HG03342 (cell line): ENCODE data around the gene FAM193B.
A peak's percentile ranks its signal among the peaks of the same experiment; 100 is the strongest.

Experiments
- ATAC-seq: cut with Tn5 transposase; IDR thresholded peaks from one replicate; pipeline ENCODE4 v1.9.1; 2021; ENCODE audit warnings: mild to moderate bottlenecking, moderate library complexity; ENCODE audit not compliant: unreplicated experiment

The FAM193B gene

DNA sequence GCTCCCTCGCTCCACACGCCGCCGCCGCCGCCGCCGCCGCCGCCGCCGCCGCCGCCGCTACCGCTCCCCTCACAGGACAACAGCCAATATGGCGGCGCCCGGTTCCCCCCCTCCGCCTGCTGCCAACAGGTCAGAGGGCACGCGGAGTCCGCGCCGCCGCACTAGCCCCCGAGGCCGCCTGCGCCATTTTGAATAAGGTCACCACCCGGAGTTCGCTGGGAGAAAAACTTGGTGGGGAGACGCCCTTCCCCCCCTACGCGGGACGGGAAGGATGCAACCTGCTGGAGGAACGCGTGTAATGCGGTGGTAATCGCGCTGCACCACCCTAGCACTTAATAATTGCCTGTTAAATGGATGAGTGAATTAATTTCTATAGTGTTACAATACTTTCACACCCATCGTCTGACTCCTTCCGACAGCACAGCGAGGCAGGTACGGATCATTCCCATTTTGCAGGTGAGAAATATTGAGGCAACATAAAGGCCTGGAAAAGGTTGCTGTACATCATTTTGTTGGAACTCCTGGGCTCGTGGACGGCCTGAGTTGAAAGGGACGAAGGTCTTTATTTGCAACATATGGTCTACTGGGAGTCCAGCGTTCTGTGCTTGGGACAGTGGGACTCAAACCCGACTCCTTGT is at the start of gene FAM193B:
Gene FAM193B, minus strand, starts transcription at position 90 of the 638 bp plus-strand sequence. CDS start 105 bp downstream, outside the sequence.
- peak; percentile 92 for ATAC-seq

GRCh38 chr5:177604116-177604521 is 49.8 kb upstream of the FAM193B start:
- ATAC-seq = no peak

GRCh38 chr5:177603631-177604030 is 49.3 kb upstream of the FAM193B start:
- no peak for ATAC-seq

GRCh38 chr5:177602458-177602830 is 48.1 kb upstream of the FAM193B start:
- ATAC-seq = no peak

- no peak for ATAC-seq
These were observed 47.5 kb upstream of the FAM193B start for GRCh38 chr5:177601577-177602457.

DNA sequence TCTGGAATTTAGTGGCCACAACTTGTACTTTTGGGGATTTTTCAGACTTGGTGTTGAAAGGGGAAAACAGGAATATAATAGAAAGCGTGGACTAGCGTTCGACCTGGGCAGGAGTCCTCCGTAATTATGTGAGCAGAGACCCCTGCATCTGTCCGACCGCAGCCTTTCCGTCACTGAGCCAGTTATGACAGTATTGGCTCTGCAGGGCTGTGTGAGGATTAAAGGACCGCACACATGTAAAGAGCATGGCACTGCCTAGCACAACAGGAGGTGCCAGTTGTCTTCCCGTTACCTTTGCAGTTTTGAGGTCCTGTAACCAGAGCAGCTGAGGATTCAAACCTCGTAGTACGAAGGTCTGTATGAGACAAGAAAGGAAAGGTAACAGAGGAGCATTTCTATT is 46.8 kb upstream of the FAM193B start:
- ATAC-seq = no peak

DNA sequence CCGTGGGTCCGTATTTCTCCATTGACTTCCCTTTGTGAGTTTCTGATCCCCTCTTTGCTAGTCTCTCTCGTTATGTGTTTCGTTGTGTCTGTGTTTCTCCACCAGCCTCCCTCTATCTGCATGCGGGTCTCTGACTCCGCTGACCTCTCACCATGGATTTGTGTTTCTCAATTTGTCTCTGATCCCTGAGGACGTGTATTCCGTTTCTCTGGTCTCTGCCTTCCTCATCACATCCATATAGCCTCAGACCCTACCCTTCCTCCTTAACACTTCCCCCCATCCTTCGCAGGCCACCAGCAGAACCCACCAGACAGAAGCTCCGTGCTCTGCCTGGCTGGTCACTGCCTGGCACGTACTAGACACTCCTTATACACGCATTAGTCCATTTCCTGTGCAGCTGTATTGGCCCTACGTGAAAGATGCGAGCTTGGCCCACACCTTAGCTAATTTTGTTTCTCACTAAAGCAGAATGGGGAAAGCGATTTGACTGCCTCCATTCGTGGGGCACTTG is 46.2 kb upstream of the FAM193B start:
- peak; percentile 3 for ATAC-seq

DNA sequence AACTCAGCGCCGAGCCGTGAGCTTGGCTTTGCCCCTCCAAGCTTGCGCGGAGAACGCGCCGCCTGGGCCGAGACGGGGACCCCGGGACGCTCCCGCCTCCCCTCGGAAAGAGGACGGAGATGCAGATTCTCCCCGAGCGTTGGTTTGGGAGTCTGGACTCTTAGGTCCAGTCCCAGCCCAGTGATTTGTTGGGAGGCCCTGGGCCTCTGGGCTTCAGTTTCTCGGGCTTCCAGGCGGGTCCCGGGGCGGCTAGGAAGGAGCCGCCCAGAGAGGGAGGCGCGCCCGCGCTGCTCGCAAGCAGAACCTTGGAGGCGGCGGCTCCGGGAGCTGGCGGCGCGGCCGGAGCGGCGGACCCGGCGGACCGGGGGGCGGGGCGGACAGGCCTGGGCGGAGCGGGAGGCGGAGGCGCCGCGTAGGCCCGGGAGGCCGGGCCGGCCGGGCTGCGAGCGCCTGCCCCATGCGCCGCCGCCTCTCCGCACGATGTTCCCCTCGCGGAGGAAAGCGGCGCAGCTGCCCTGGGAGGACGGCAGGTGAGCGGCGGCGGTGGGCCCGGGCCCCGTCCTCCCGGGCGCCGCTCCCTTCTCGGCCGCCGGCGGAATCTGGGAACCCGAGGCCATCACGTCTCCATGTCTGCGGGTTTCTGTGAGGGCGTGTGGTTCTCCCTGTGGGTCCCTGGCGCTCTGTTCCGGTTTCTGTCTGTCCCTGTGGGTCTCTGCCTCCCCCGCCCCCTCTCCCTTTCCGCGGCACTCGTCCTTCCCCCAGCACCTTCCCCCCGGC is 45.6 kb upstream of the FAM193B start, which contains the start of gene B4GALT7:
Gene B4GALT7, plus strand, starts transcription at position 402 of the 777 bp plus-strand sequence. Its CDS starts 79 bp downstream, at position 481.
- peak; percentile 85 for ATAC-seq

GRCh38 chr5:177598477-177598876 is 44.1 kb upstream of the FAM193B start:
- no peak for ATAC-seq

- no peak for ATAC-seq
These were observed 42.4 kb upstream of the FAM193B start for GRCh38 chr5:177596775-177597238.

- no peak for ATAC-seq
These were observed 41.8 kb upstream of the FAM193B start for GRCh38 chr5:177595991-177596774.

GRCh38 chr5:177595026-177595585 is 40.7 kb upstream of the FAM193B start:
- no peak for ATAC-seq

DNA sequence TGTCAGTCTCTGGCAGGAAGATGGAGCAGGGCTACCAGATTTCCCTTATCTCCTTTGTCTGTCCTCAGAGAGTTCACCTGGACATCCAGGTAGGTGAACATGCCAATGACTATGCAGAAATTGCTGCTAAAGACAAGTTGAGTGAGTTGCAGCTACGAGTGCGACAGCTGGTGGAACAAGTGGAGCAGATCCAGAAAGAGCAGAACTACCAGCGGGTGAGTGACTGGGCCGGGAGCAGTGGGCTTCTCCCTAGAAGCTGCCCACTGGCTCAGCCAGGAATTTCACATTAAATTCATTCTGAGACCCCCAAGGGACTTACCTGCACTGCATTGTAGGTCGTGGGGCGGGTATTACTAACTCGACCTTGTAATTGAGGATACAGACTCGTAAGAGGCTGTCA is 39.7 kb upstream of the FAM193B start:
- ATAC-seq = no peak

GRCh38 chr5:177593511-177593910 is 39.1 kb upstream of the FAM193B start:
- ATAC-seq = no peak

DNA sequence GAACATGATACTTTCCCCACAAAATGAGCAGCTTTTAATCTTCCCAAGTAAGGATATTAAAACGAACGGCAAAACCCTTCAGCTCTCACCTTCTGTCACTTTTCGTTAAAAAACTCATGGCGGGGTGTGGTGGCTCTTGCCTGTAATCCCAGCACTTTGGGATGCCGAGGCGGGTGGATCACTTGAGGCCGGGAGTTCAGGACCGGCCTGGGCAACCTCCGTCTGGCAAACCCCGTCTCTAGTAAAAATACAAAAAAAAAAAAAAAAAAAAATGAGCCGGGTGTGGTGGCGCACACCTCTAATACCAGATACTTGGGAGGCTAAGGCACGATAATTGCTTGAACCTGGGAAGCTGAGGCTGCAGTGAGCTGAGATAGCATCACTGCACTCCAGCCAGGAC is 38.5 kb upstream of the FAM193B start:
- ATAC-seq = no peak

- peak; percentile 88 for ATAC-seq
These were observed 37.9 kb upstream of the FAM193B start, which contains the start of gene TMED9 for GRCh38 chr5:177592010-177592834. TSS of gene TMED9 (plus strand) at chr5:177592203. CDS start at chr5:177592215, 12 bp downstream.

- ATAC-seq = no peak
These were observed 37.3 kb upstream of the FAM193B start for GRCh38 chr5:177591690-177592009.

DNA sequence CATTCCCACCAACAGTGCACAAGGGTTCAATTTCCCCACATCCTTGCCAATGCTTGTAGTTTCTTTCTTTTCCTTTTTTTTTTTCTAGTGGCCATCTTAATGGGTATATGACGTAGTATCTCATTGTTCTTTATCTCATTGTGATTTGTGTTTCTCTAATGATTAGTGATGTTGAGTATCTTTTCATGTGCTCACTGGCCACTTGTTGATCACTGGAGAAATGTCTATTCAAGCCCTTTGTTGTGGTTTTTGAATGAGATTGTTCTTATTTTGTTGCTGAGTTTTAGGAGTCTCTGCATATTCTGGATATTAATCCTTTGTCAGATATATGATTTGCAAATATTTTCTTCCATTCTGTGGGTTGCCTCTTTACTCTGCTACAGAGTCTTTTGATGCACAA is 36.0 kb upstream of the FAM193B start:
- no peak for ATAC-seq

DNA sequence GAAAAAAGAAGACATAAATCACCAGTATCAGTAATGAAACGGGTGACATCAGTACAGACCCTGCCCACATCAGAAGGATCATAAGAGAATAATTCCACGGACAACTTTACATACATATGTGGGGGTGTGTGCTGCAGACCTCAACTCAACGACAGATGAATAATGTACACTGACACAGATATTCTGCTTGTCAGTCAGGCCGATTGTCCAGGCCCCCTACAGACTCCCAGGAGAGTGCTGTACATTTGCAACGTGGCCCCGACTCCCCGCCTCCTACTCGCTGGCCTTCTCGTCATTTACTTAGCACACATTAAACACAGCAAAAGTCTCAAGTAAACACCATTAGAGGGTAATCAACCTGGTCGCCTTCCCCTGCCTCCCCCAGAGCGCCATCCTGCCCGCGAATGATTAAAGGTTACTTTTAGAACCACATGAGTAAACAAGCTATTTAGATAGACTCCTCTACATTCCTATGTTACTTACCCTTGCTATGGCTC is 34.1 kb upstream of the FAM193B start:
- no peak for ATAC-seq
